Activated naive CD4-positive, alpha-beta T cell treated with anti-CD3 and anti-CD28 coated beads, Interleukin-2, amount 50 U/mL, for 16 hours (primary cell): ENCODE data around the gene RHOD.

ENCODE experiments used
- DNase-seq: peaks from one replicate; pipeline ENCODE4 v3.0.0-alpha.2; 2020

RHOD gene

GRCh38 chr11:67062526-67063373, 6.1 kb downstream of the RHOD start:
- DNase-seq, result no peak

GRCh38 chr11:67066333-67066709, 9.7 kb downstream of the RHOD start:
- no peak for DNase-seq

- DNase-seq, result peak; percentile 75
Measured at GRCh38 chr11:67071420-67072284, 15.0 kb downstream of the RHOD start.

- DNase-seq, result no peak
Measured at GRCh38 chr11:67072295-67072694, 15.6 kb downstream of the RHOD start.

- DNase-seq, result no peak
Measured at GRCh38 chr11:67073908-67074307, 17.3 kb downstream of the RHOD start.

GRCh38 chr11:67076202-67076601, 19.6 kb downstream of the RHOD start:
- no peak for DNase-seq

GRCh38 chr11:67079065-67079705, 22.5 kb downstream of the RHOD start:
- no peak for DNase-seq

GRCh38 chr11:67082071-67082791, 25.6 kb downstream of the RHOD start:
- DNase-seq, result no peak

- no peak for DNase-seq
Measured at GRCh38 chr11:67083786-67084366, 27.2 kb downstream of the RHOD start.

GRCh38 chr11:67085617-67086016, 29.0 kb downstream of the RHOD start:
- no peak for DNase-seq

GRCh38 chr11:67090717-67091116, 34.1 kb downstream of the RHOD start:
- no peak for DNase-seq

- no peak for DNase-seq
Measured at GRCh38 chr11:67095214-67095507, 38.5 kb downstream of the RHOD start.

- DNase-seq, result no peak
Measured at GRCh38 chr11:67098799-67099429, 42.3 kb downstream of the RHOD start.

GRCh38 chr11:67099831-67100324, 43.2 kb downstream of the RHOD start:
- no peak for DNase-seq

- no peak for DNase-seq
Measured at GRCh38 chr11:67102664-67103063, 46.0 kb downstream of the RHOD start.

- no peak for DNase-seq
Measured at GRCh38 chr11:67105964-67106363, 49.3 kb downstream of the RHOD start.

- no peak for DNase-seq
Measured at GRCh38 chr11:67111261-67111660, 54.6 kb downstream of the RHOD start.

- DNase-seq, result no peak
Measured at GRCh38 chr11:67113231-67113721, 56.6 kb downstream of the RHOD start.

GRCh38 chr11:67114275-67114896, 57.7 kb downstream of the RHOD start:
- DNase-seq, result no peak

- DNase-seq, result no peak
Measured at GRCh38 chr11:67116758-67117105, 60.1 kb downstream of the RHOD start.

GRCh38 chr11:67117176-67117575, 60.5 kb downstream of the RHOD start:
- DNase-seq, result no peak
